IMR-90 (cell line): ENCODE measurements around the gene SYCE3. TPM values are rescaled to one million over a fixed set of nuclear protein-coding genes. Genes with fewer than 3 reads are reported as not detected.

Source experiments
- ATAC-seq: fragments of 200-7000 bp; cut with Tn5 transposase; 2 replicates; pipeline ENCODE4 v1.9.1; 2020; ENCODE audit warnings: low read depth, mild to moderate bottlenecking, moderate library complexity
- BruUV-seq: library from RNA; stranded (reverse); fragments of 400-500 nt; replicated peaks from 2 replicates; lab custom pipeline; 2021; lab: Mats Ljungman, UMichigan
- CTCF ChIA-PET: fragments of 300-600 bp; formaldehyde crosslinking; extraction: SDS; loops from one replicate; lab custom pipeline; 2021; ENCODE audit warnings: antibody characterized with exemption; lab: Yijun Ruan, JAX
- POLR2A ChIA-PET: fragments of 300-600 bp; sonication (Branson Sonifier 250); formaldehyde crosslinking; loops from one replicate; lab custom pipeline; 2022; ENCODE audit warnings: antibody characterized with exemption; ENCODE audit not compliant: unreplicated experiment; lab: Charles Lee
- DNase-seq: peaks from one replicate; pipeline ENCODE4 v3.0.0; 2013
- H2AFZ ChIP-seq: replicated peaks from 2 replicates; pipeline ENCODE3; 2013; ENCODE audit warnings: low read length, mild to moderate bottlenecking; ENCODE audit not compliant: poor library complexity
- H2AK5ac ChIP-seq: 2 replicates; pipeline ENCODE4 v1.6.1; 2013; ENCODE audit warnings: low read depth, low read length, inconsistent platforms
- H2AK9ac ChIP-seq: replicated peaks from 2 replicates; pipeline ENCODE3; 2013; ENCODE audit warnings: mild to moderate bottlenecking, low read depth, low read length, moderate library complexity; ENCODE audit not compliant: poor library complexity
- H2BK120ac ChIP-seq: 2 replicates; pipeline ENCODE4 v1.6.1; 2013; ENCODE audit warnings: low read depth, low read length, inconsistent platforms
- H2BK15ac ChIP-seq: 3 replicates; pipeline ENCODE4 v1.6.1; 2013; ENCODE audit warnings: low read depth, low read length, inconsistent platforms
- H2BK20ac ChIP-seq: 2 replicates; pipeline ENCODE4 v1.6.1; 2013; ENCODE audit warnings: low read depth, mild to moderate bottlenecking, inconsistent platforms, low read length, moderate library complexity
- H2BK5ac ChIP-seq: 2 replicates; pipeline ENCODE4 v1.6.1; 2013; ENCODE audit warnings: mild to moderate bottlenecking, low read depth, low read length, inconsistent platforms; ENCODE audit not compliant: poor library complexity, severe bottlenecking
- H3K14ac ChIP-seq: replicated peaks from 2 replicates; pipeline ENCODE4 v1.6.1; 2013; ENCODE audit warnings: low read depth, low read length, inconsistent platforms
- H3K18ac ChIP-seq: 2 replicates; pipeline ENCODE4 v1.6.1; 2013; ENCODE audit warnings: low read depth, low read length, control low read depth
- H3K23ac ChIP-seq: 2 replicates; pipeline ENCODE4 v1.6.1; 2013; ENCODE audit warnings: low read depth, low read length, inconsistent platforms
- H3K27ac ChIP-seq: 2 replicates; pipeline ENCODE4 v1.5.1; 2013; ENCODE audit warnings: mild to moderate bottlenecking, control low read depth, low read length; ENCODE audit not compliant: insufficient read depth
- H3K27me3 ChIP-seq: 2 replicates; pipeline ENCODE4 v1.6.1; 2013; ENCODE audit warnings: low read length; ENCODE audit not compliant: control insufficient read depth, insufficient read depth
- H3K36me3 ChIP-seq: 2 replicates; pipeline ENCODE4 v1.6.1; 2013; ENCODE audit warnings: low read length, mixed read lengths; ENCODE audit not compliant: control insufficient read depth, insufficient read depth
- H3K4ac ChIP-seq: 2 replicates; pipeline ENCODE4 v1.6.1; 2013; ENCODE audit warnings: low read depth, low read length, inconsistent platforms
- H3K4me1 ChIP-seq: 2 replicates; pipeline ENCODE4 v1.6.1; 2013; ENCODE audit warnings: low read length, mixed read lengths; ENCODE audit not compliant: control insufficient read depth, insufficient read depth
- H3K4me2 ChIP-seq: 2 replicates; pipeline ENCODE4 v1.6.1; 2013; ENCODE audit warnings: low read depth, mild to moderate bottlenecking, control low read depth, low read length, moderate library complexity
- H3K4me3 ChIP-seq: 2 replicates; pipeline ENCODE4 v1.5.1; 2013; ENCODE audit warnings: low read depth, mild to moderate bottlenecking, control low read depth, low read length, moderate library complexity; ENCODE audit not compliant: insufficient read depth
- H3K56ac ChIP-seq: 2 replicates; pipeline ENCODE4 v1.6.1; 2013; ENCODE audit warnings: low read length, inconsistent platforms; ENCODE audit not compliant: insufficient read depth; ENCODE audit errors: extremely low read depth
- H3K79me1 ChIP-seq, 2 experiments: 2 replicates each; pipeline ENCODE4 v1.6.1; 2013; ENCODE audit warnings: low read length in 2 of 2, inconsistent platforms in 1 of 2, low read depth in 1 of 2
- H3K9ac ChIP-seq: 2 replicates; pipeline ENCODE4 v1.6.1; 2013; ENCODE audit warnings: low read depth, low read length, control low read depth
- H3K9me1 ChIP-seq: 2 replicates; pipeline ENCODE4 v1.6.1; 2013; ENCODE audit warnings: low read length, inconsistent platforms; ENCODE audit not compliant: insufficient read depth
- H3K9me3 ChIP-seq: 2 replicates; pipeline ENCODE4 v1.6.1; 2013; ENCODE audit warnings: low read length; ENCODE audit not compliant: control insufficient read depth, insufficient read depth
- H4K20me1 ChIP-seq: 2 replicates; pipeline ENCODE4 v1.6.1; 2013; ENCODE audit warnings: low read length, inconsistent platforms; ENCODE audit not compliant: insufficient read depth
- H4K5ac ChIP-seq: 2 replicates; pipeline ENCODE4 v1.6.1; 2013; ENCODE audit warnings: mild to moderate bottlenecking, low read depth, low read length, control low read depth
- H4K8ac ChIP-seq, 2 experiments: 2 replicates each; pipeline ENCODE4 v1.6.1; 2013; ENCODE audit warnings: low read depth in 2 of 2, low read length in 2 of 2, control low read depth in 1 of 2, inconsistent platforms in 1 of 2
- H4K91ac ChIP-seq: 2 replicates; pipeline ENCODE4 v1.6.1; 2013; ENCODE audit warnings: low read depth, low read length, inconsistent platforms; ENCODE audit not compliant: insufficient read depth
- BHLHE40 ChIP-seq: fragments of 150-350 bp; IDR thresholded peaks from 2 replicates; pipeline ENCODE4 v1.6.1; 2016; ENCODE audit warnings: mild to moderate bottlenecking, low read depth, low read length
- CEBPB ChIP-seq: IDR thresholded peaks from 2 replicates; pipeline ENCODE4 v1.6.1; 2012; ENCODE audit warnings: low read depth, low read length, improper control_type of control experiment
- CHD1 ChIP-seq: IDR thresholded peaks from 2 replicates; pipeline ENCODE4 v1.6.1; 2012; ENCODE audit warnings: low read depth, low read length, improper control_type of control experiment
- FOS ChIP-seq: fragments of 150-350 bp; IDR thresholded peaks from 2 replicates; pipeline ENCODE4 v1.6.1; 2016; ENCODE audit warnings: low read depth, low read length
- MAFK ChIP-seq: IDR thresholded peaks from 2 replicates; pipeline ENCODE4 v1.6.1; 2012; ENCODE audit warnings: low read depth, low read length, improper control_type of control experiment
- MAZ ChIP-seq: IDR thresholded peaks from 2 replicates; pipeline ENCODE4 v1.6.1; 2012; ENCODE audit warnings: low read depth, mild to moderate bottlenecking, low read length, improper control_type of control experiment, moderate library complexity, borderline replicate concordance
- MXI1 ChIP-seq: IDR thresholded peaks from 2 replicates; pipeline ENCODE4 v1.6.1; 2012; ENCODE audit warnings: low read depth, mild to moderate bottlenecking, low read length, moderate library complexity, borderline replicate concordance
- NFE2L2 ChIP-seq: fragments of 150-350 bp; IDR thresholded peaks from 2 replicates; pipeline ENCODE4 v1.6.1; 2016; ENCODE audit warnings: low read depth, mild to moderate bottlenecking, low read length
- POLR2A ChIP-seq: IDR thresholded peaks from 2 replicates; pipeline ENCODE4 v1.6.1; 2012; ENCODE audit warnings: mild to moderate bottlenecking, low read depth, low read length
- RAD21 ChIP-seq: IDR thresholded peaks from 2 replicates; pipeline ENCODE4 v1.6.1; 2012; ENCODE audit warnings: low read length, improper control_type of control experiment
- RCOR1 ChIP-seq: IDR thresholded peaks from 2 replicates; pipeline ENCODE4 v1.6.1; 2012; ENCODE audit warnings: mild to moderate bottlenecking, low read length, improper control_type of control experiment; ENCODE audit not compliant: insufficient replicate concordance
- RFX5 ChIP-seq: IDR thresholded peaks from 2 replicates; pipeline ENCODE4 v1.8.0; 2012; ENCODE audit warnings: low read depth, mild to moderate bottlenecking, low read length, moderate library complexity
- SMC3 ChIP-seq: fragments of 150-350 bp; IDR thresholded peaks from 2 replicates; pipeline ENCODE4 v1.6.1; 2016; ENCODE audit warnings: low read depth, mild to moderate bottlenecking, antibody characterized with exemption, low read length, moderate library complexity
- WGBS, 2 experiments: methylation state at CpG; one replicate each; pipeline versions ENCODE4 v1.1.5 to v1.1.7; 2013; ENCODE audit warnings: missing lambda C conversion rate in 2 of 2; ENCODE audit not compliant: insufficient read length in 1 of 2; ENCODE audit errors: extremely low coverage in 2 of 2; 5-methylcytosine and 5-hydroxymethylcytosine counted together
- dilution Hi-C: fragments of 300-500 bp; cut with HindIII; formaldehyde crosslinking; loops from one replicate; pipeline ENCODE4 v1.14.3; 2018; ENCODE audit warnings: low sequenced_read_pairs; ENCODE audit not compliant: unreplicated experiment
- in situ Hi-C: fragments of 300-500 bp; cut with MboI; formaldehyde crosslinking; loops from 3 replicates; pipeline ENCODE4 v1.14.3; 2019; ENCODE audit warnings: low sequenced_read_pairs, inconsistent platforms, mixed read lengths
- intact Hi-C: fragments of 100-400 bp; cut with micrococcal nuclease; formaldehyde crosslinking; loops from 2 replicates; pipeline ENCODE4 v1.10.0; 2022
- polyA plus RNA-seq, 3 experiments: library from polyadenylated mRNA; depleted of rRNA; stranded (reverse); fragments of >200 nt; gene quantifications; 2 replicates each; pipeline ENCODE4 v1.2.3, GENCODE V29; 2012; ENCODE audit warnings: low replicate concordance in 1 of 3
- total RNA-seq: library from RNA; depleted of rRNA; stranded (reverse); fragments of >200 nt; gene quantifications from 2 replicates; pipeline ENCODE4 v1.2.3, GENCODE V29; 2012
- TF ChIP-seq, protein P1 (sequence below): fragments of 150-350 bp; IDR thresholded peaks from 2 replicates; pipeline ENCODE4 v1.6.1; 2016; ENCODE audit warnings: low read depth, mild to moderate bottlenecking, low read length, moderate library complexity, borderline replicate concordance
- TF ChIP-seq, protein P2 (sequence below): conservative IDR thresholded peaks from 2 replicates; pipeline ENCODE4 v1.5.1; 2012; ENCODE audit warnings: mild to moderate bottlenecking, low read depth, low read length, improper control_type of control experiment
- TF ChIP-seq, protein P3 (sequence below): fragments of 150-350 bp; IDR thresholded peaks from 2 replicates; pipeline ENCODE4 v1.6.1; 2017; ENCODE audit warnings: mild to moderate bottlenecking, antibody characterized with exemption, low read length, low read depth

The SYCE3 gene
- total and polyA plus RNA-seq, 2 of the 4 experiments (the other 2 are of a cell fraction), result not detected

DNA sequence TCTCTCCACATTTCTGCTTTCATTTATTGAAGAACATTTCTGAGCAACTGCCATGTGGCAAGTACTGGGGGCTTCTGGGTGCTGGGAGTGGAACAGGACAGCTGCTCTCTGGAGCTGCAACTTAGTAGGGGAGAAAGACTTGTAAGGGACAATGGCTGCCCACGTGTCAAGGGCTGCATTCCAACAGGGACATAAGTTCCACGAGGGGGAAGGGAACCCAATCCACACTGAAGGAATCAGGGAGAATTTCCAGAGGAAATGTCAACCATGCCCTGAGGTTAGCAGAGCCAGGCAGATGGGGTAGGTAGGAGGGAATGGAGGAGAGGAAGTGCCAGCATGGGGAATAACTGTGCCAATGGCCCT is 39.6 kb upstream of the SYCE3 start:
- BruUV-seq, result no TSS peak
- Histone ChIP-seq H3K4ac (no peak overlapping the region), H3K27ac (no peak overlapping the region), H3K14ac (no peak overlapping the region), H4K91ac (no peak overlapping the region), H3K4me1 (no peaks in the 10 kb centered on the region), H3K27me3 (peaks cover 61% of the 10 kb centered on the region), H3K4me2 (no peak overlapping the region), H2AFZ (no peak overlapping the region), H2BK20ac (no peak overlapping the region), H2BK15ac (no peak overlapping the region), H3K18ac (no peak overlapping the region), H4K20me1 (peaks cover 10% of the 10 kb centered on the region), H3K36me3 (no peaks in the 10 kb centered on the region), H3K4me3 (no peak overlapping the region), H2AK5ac (no peak overlapping the region), H3K23ac (no peak overlapping the region), H2BK120ac (no peak overlapping the region), H3K9ac (no peak overlapping the region), H4K8ac (no peak overlapping the region), H3K56ac (no peak overlapping the region), H2AK9ac (no peak overlapping the region), H3K9me3 (0 out of 2 replicates have a peak, but pooled peaks cover 2% of the 10 kb centered on the region), H3K9me1 (0 out of 2 replicates have a peak, but pooled peaks cover 6% of the 10 kb centered on the region), H3K79me1 (no peaks in the 10 kb centered on the region), H2BK5ac (no peak overlapping the region), H4K5ac (no peak overlapping the region)
- dilution Hi-C loops (no loop called here), intact Hi-C loops (no loop called here), in situ Hi-C loops (no loop called here)
- DNase-seq (no peak), ATAC-seq (no peak)
- WGBS, 2 experiments, result 42% methylated on average over 2 of the region's 2 CpGs; no CpG with 5 or more reads in 1 of the 2 experiments
- TF ChIP-seq MXI1 (no peak), CEBPB (no peak), POLR2A (no peak), MAFK (no peak), RCOR1 (no peak), MAZ (no peak), RAD21 (no peak), RFX5 (no peak), FOS (no peak), CHD1 (no peak), SMC3 (no peak), BHLHE40 (no peak), NFE2L2 (no peak)
- TF ChIP-seq, protein P1, sequence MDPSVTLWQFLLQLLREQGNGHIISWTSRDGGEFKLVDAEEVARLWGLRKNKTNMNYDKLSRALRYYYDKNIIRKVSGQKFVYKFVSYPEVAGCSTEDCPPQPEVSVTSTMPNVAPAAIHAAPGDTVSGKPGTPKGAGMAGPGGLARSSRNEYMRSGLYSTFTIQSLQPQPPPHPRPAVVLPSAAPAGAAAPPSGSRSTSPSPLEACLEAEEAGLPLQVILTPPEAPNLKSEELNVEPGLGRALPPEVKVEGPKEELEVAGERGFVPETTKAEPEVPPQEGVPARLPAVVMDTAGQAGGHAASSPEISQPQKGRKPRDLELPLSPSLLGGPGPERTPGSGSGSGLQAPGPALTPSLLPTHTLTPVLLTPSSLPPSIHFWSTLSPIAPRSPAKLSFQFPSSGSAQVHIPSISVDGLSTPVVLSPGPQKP, result no peak
- TF ChIP-seq, protein P2, sequence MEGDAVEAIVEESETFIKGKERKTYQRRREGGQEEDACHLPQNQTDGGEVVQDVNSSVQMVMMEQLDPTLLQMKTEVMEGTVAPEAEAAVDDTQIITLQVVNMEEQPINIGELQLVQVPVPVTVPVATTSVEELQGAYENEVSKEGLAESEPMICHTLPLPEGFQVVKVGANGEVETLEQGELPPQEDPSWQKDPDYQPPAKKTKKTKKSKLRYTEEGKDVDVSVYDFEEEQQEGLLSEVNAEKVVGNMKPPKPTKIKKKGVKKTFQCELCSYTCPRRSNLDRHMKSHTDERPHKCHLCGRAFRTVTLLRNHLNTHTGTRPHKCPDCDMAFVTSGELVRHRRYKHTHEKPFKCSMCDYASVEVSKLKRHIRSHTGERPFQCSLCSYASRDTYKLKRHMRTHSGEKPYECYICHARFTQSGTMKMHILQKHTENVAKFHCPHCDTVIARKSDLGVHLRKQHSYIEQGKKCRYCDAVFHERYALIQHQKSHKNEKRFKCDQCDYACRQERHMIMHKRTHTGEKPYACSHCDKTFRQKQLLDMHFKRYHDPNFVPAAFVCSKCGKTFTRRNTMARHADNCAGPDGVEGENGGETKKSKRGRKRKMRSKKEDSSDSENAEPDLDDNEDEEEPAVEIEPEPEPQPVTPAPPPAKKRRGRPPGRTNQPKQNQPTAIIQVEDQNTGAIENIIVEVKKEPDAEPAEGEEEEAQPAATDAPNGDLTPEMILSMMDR, result no peak
- TF ChIP-seq, protein P3, sequence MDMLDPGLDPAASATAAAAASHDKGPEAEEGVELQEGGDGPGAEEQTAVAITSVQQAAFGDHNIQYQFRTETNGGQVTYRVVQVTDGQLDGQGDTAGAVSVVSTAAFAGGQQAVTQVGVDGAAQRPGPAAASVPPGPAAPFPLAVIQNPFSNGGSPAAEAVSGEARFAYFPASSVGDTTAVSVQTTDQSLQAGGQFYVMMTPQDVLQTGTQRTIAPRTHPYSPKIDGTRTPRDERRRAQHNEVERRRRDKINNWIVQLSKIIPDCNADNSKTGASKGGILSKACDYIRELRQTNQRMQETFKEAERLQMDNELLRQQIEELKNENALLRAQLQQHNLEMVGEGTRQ, result no peak
- ChIA-PET POLR2A (no interaction called here), CTCF (no interaction called here)
